HG03378 (cell line): ENCODE results near the gene CRAT.

Experiments used
- ATAC-seq: cut with Tn5 transposase; IDR thresholded peaks from one replicate; pipeline ENCODE4 v1.9.1; 2021; ENCODE audit warnings: mild to moderate bottlenecking, moderate library complexity; ENCODE audit not compliant: unreplicated experiment

CRAT gene

GRCh38 chr9:129068990-129069861 lies 41.4 kb downstream of the CRAT start:
- ATAC-seq, result no peak

GRCh38 chr9:129068110-129068509 lies 42.5 kb downstream of the CRAT start:
- no peak for ATAC-seq

- no peak for ATAC-seq
Observed at GRCh38 chr9:129064499-129064908, 46.1 kb downstream of the CRAT start.

GRCh38 chr9:129063061-129063460 lies 47.5 kb downstream of the CRAT start:
- no peak for ATAC-seq

GRCh38 chr9:129060991-129061390 lies 49.6 kb downstream of the CRAT start:
- ATAC-seq, result no peak

GRCh38 chr9:129059796-129060785 lies 50.5 kb downstream of the CRAT start:
- ATAC-seq, result no peak

GRCh38 chr9:129058965-129059795 lies 51.4 kb downstream of the CRAT start:
- ATAC-seq, result no peak

GRCh38 chr9:129054163-129054851 lies 56.3 kb downstream of the CRAT start:
- no peak for ATAC-seq

- no peak for ATAC-seq
Observed at GRCh38 chr9:129053020-129053419, 57.6 kb downstream of the CRAT start.

- ATAC-seq, result no peak
Observed at GRCh38 chr9:129052592-129052991, 58.0 kb downstream of the CRAT start.
